CD4-positive, alpha-beta T cell treated with Interleukin-15 for 1 hour (primary cell): Measurements from ENCODE around the gene LINC01488.

Experiments
- DNase-seq: peaks from one replicate; pipeline ENCODE4 v3.0.0-alpha.2; 2020

The LINC01488 gene

GRCh38 chr11:69446108-69446507 is 35.4 kb upstream of the LINC01488 start:
- no peak for DNase-seq

GRCh38 chr11:69447786-69448185 is 33.7 kb upstream of the LINC01488 start:
- DNase-seq = no peak

- no peak for DNase-seq
These were observed 32.8 kb upstream of the LINC01488 start for GRCh38 chr11:69448471-69449284.

- DNase-seq = no peak
These were observed 32.0 kb upstream of the LINC01488 start for GRCh38 chr11:69449320-69450063.

DNA sequence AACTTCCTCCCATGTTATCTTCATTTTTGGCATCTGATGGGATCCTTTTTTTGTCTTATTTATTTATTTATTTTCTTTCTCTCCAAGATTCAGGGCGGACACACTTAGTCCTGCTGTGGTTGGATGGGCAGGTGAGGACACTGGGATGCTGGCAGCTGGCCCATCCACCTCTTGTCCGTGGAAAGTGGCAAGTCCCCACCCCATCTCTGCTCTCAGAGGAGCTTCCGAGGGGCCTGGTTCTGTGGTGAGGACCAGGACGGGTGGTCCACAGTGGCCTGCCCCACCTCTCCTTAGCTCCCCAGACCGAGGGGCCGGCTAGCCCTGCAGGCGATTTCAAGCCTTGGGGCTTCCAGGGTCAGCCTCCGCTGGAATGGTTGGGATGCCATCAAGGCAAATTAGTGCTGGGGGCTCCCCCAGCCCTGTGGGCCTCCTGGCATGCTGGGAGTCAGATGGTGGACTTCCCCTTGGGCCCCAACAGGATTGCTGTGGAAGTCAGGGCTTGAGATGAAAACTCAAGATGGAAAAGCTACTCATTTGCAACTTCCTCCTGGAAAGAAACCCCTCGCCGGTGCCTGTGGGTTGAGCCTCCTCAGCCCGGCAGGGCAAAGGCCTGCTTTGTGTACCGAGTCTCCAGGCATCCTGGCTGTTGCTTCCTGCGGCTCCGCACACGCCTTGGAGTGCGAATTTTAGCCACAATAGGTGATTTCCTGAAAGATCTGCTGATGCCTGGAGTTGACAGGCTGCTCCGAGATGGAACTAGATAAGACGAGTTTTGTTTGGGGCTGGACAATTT is 31.2 kb upstream of the LINC01488 start:
- no peak for DNase-seq

- no peak for DNase-seq
These were observed 30.6 kb upstream of the LINC01488 start for GRCh38 chr11:69450857-69451220.

DNA sequence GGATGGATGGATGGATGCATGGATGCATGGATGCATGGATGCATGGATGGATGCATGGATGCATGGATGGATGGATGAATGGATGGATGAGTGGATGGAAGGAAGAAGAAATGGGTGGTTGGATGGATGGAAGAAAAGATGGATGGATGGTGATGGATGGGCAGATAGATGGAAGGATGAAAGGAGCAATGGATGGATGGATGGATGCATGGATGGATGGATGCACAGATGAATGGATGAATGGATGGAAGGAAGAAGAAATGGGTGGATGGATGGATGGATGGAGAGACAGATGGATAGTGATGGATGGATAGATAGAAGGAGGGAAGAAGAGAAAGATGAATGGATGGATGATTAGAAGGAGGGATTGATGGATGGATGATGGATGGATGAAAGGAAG is 30.2 kb upstream of the LINC01488 start:
- no peak for DNase-seq

GRCh38 chr11:69452206-69452987 is 29.1 kb upstream of the LINC01488 start:
- DNase-seq = no peak

GRCh38 chr11:69453151-69453550 is 28.3 kb upstream of the LINC01488 start:
- no peak for DNase-seq

GRCh38 chr11:69454018-69454417 is 27.4 kb upstream of the LINC01488 start:
- DNase-seq = no peak

- DNase-seq = no peak
These were observed 25.5 kb upstream of the LINC01488 start for GRCh38 chr11:69455969-69456368.

DNA sequence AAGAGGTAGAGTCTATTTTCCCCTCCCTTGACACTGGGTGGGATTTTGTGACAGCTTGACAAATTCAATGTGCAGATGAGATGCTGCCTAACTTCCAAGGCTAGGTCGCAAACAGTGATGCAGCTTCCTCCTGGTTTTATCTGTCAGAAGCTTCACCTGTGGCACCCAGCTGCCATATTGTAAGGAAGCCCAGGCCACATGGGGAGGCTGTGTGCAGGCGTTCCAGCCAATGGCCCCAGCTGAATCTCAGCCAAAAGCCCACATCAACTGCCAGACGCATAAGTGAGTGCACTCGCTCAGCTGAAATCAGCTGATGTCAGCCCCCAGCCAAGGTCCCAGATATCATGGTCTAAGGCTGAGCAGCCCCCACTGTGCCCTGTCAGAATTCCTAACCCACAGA is 24.8 kb upstream of the LINC01488 start:
- DNase-seq = no peak

DNA sequence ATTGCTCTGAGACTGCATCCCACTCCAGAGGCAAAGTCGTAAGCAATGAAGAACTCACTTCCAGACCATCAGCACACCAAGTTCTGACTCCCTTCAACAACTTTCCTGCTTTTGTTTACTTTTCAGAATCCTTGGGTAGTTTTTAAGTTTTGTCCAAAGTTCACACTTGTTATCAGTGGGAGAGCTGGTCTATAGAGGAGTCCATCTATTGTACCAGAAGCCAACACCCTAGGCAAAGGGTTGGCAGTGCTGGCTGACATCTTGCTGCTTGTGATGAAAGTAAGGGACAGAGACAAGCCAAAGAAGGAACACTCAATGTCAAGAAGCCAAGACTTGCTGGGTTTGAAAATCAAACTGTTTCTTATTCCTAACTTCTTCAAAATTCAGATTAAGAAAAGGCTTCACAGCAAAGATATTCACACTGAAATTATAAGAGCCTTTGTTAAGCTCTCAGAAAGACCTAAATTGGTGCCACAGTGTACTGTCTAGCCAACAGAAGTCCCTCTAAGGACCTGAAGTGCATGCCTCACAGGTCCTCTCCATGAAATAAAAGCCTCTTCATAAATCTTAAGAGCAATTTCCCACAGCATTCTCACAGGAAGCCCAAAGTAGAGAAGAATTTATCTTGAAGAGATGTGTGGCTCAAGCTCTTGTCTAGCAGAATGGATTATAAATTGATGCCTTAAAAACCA is 21.5 kb upstream of the LINC01488 start:
- no peak for DNase-seq

DNA sequence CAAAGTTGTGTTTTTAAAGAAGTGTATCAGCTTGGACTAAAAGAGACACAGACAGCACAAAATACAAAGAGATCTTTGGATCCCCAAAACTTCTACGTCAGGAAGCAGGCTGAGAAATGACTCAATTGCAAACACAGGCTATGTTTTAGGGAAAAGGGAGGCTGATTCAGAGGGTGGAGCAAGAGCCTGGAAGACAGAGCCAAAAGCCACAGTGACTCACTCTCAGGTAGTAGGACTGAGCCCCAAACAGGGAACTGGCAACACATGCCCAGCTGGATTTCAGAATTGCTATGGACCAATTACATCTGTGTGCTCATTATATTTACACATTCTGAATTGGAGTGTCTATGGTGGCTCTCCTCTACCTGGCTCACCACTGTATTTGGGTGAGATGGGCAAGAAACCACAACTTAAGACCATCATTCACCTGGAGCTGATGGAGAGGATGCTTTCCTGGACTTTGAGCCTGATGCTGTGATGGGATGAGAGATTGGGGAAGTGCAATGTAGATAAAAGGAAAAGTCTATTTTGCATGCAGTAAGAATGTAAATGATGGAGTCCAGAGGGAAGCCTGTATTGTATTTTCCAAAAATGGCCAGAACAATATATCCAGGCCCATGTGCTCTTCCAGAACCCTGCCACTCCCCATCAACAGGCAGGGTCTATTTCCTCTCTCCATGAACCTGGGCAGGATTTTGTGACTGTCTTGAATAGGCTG is 20.8 kb upstream of the LINC01488 start:
- DNase-seq = no peak

GRCh38 chr11:69461272-69461962 is 20.0 kb upstream of the LINC01488 start:
- DNase-seq = no peak

DNA sequence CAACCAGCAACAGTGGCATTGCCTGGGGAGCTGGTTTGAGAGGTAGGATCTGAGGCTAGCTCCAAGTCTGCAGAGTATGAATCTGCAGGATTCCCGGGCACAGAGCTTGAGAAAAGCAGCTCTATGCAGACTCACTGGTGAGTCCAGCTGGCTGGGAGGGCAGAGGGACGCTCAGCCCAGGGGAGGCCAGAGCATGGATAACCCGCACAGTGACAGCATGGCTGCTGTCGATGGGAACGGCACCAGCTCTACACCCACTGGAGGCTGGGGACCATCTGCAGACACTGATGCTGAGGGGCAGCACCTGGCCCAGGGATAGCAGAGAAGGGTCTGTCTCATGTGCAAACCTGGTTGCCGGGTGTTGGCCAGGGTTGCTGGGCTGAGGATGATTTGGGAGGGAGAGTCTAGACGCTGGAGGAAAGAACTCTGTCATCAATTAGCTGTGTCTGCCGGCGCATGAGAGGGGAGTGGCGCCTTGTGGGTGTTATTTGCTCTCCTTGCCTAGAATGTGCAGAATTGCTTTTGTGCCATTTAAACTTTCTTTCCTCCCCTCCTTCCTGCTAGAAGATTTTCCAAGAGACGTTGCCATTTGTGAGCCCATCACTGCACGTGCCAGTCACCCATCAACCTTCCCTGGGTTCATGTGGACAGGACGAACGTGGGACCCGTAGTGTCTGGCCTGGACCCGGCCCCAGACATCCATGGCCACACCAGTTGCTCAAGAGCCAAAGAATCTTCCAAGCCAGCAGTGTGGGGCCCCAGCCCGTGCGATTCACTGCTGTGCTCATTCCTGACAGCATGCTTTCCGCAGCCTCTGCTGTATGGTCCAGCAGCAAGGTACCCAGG is 19.1 kb upstream of the LINC01488 start:
- DNase-seq = no peak

- DNase-seq = no peak
These were observed 18.1 kb upstream of the LINC01488 start for GRCh38 chr11:69463181-69463994.

DNA sequence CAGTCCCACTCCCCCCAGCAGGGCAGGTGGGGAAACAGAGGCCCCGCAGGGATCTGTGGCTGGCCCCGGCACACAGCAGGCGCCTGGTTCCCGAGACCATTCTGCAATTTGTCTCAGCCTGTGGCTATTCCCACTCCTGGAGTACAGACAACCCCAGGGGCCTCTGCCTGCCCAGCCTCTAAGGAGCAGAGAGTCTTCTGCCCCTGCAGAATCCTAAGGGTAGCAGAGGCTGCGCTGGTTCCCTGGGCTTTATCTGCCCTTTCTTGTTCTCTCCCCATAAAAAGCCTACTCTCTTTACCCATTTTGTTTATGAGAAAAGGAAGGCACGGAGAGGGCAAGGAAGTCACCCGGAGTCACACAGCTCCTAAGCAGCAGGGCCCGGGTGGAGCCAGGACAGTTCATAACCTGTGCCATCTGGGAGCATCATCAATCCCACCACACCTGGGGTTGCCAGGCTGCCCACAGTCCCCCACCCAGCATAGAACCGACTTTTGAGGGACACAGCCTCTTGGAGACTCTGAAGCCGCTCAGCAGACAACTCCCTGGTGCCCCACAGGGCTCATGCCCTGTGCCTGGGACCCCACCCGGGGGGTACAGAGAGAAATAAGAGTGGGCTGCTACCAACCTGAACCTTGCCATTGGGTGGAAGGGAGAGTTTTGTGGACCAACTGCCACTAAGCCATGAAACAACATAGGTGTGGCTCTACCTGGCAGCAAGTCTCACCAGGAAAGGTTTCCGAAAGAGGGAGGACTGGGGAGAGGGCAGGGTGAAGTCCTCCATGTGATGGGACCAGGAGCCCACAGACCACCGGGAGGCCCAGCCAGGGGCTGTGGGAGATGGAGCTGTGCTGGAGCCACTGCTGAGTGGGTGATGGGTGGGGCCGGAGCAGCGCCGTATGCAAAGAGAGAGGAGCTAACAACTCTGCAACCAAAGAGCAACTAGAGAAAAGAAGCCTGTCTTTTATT is 17.2 kb upstream of the LINC01488 start:
- DNase-seq = no peak
